ENCODE measurements around the gene ITK.

DNA sequence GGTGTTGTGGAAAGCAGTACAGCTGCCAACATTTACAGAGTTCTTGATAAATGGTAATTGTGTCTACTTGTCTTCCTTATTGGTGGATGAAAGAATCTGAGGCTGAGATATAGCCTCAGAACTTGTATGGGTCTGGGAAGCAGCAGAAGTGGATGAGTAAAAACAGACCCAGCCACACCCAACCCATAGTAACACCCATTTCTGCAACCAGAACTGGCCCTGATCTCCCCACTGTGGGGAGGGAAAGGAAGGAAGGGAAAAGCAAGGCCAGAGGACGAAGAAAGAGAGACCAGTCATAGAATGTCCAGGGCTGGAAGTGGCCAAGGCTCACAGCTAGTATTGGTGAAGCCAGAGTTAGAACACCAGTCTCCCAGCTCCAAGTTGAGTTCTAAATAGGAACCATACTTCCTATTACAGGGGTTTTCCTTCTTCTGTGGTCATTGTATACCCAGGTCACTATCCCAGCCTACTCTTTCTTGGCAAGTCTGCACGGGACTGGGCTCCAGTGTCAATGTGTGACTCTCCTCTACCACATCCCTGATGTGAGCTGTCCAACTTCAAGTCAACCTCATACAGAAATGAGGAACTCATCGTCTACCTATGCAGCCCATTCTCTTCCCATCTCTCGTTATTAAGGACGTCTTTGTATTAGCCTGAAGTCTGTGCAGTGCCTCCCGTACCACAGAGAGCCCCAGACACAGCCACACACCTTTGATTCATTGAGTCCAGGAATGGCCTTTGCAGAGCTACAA is 35.9 kb downstream of the ITK start:
- TF ChIP-seq, protein P1, sequence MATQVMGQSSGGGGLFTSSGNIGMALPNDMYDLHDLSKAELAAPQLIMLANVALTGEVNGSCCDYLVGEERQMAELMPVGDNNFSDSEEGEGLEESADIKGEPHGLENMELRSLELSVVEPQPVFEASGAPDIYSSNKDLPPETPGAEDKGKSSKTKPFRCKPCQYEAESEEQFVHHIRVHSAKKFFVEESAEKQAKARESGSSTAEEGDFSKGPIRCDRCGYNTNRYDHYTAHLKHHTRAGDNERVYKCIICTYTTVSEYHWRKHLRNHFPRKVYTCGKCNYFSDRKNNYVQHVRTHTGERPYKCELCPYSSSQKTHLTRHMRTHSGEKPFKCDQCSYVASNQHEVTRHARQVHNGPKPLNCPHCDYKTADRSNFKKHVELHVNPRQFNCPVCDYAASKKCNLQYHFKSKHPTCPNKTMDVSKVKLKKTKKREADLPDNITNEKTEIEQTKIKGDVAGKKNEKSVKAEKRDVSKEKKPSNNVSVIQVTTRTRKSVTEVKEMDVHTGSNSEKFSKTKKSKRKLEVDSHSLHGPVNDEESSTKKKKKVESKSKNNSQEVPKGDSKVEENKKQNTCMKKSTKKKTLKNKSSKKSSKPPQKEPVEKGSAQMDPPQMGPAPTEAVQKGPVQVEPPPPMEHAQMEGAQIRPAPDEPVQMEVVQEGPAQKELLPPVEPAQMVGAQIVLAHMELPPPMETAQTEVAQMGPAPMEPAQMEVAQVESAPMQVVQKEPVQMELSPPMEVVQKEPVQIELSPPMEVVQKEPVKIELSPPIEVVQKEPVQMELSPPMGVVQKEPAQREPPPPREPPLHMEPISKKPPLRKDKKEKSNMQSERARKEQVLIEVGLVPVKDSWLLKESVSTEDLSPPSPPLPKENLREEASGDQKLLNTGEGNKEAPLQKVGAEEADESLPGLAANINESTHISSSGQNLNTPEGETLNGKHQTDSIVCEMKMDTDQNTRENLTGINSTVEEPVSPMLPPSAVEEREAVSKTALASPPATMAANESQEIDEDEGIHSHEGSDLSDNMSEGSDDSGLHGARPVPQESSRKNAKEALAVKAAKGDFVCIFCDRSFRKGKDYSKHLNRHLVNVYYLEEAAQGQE (IDR thresholded peaks at IDR 0.05; ENCODE audit: unreplicated experiment) = no peak
- TF ChIP-seq, protein P2, sequence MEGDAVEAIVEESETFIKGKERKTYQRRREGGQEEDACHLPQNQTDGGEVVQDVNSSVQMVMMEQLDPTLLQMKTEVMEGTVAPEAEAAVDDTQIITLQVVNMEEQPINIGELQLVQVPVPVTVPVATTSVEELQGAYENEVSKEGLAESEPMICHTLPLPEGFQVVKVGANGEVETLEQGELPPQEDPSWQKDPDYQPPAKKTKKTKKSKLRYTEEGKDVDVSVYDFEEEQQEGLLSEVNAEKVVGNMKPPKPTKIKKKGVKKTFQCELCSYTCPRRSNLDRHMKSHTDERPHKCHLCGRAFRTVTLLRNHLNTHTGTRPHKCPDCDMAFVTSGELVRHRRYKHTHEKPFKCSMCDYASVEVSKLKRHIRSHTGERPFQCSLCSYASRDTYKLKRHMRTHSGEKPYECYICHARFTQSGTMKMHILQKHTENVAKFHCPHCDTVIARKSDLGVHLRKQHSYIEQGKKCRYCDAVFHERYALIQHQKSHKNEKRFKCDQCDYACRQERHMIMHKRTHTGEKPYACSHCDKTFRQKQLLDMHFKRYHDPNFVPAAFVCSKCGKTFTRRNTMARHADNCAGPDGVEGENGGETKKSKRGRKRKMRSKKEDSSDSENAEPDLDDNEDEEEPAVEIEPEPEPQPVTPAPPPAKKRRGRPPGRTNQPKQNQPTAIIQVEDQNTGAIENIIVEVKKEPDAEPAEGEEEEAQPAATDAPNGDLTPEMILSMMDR (conservative IDR thresholded peaks at IDR 0.05; ENCODE audit: low read depth in 2 of 2) = no peak
- TF ChIP-seq, protein P3, sequence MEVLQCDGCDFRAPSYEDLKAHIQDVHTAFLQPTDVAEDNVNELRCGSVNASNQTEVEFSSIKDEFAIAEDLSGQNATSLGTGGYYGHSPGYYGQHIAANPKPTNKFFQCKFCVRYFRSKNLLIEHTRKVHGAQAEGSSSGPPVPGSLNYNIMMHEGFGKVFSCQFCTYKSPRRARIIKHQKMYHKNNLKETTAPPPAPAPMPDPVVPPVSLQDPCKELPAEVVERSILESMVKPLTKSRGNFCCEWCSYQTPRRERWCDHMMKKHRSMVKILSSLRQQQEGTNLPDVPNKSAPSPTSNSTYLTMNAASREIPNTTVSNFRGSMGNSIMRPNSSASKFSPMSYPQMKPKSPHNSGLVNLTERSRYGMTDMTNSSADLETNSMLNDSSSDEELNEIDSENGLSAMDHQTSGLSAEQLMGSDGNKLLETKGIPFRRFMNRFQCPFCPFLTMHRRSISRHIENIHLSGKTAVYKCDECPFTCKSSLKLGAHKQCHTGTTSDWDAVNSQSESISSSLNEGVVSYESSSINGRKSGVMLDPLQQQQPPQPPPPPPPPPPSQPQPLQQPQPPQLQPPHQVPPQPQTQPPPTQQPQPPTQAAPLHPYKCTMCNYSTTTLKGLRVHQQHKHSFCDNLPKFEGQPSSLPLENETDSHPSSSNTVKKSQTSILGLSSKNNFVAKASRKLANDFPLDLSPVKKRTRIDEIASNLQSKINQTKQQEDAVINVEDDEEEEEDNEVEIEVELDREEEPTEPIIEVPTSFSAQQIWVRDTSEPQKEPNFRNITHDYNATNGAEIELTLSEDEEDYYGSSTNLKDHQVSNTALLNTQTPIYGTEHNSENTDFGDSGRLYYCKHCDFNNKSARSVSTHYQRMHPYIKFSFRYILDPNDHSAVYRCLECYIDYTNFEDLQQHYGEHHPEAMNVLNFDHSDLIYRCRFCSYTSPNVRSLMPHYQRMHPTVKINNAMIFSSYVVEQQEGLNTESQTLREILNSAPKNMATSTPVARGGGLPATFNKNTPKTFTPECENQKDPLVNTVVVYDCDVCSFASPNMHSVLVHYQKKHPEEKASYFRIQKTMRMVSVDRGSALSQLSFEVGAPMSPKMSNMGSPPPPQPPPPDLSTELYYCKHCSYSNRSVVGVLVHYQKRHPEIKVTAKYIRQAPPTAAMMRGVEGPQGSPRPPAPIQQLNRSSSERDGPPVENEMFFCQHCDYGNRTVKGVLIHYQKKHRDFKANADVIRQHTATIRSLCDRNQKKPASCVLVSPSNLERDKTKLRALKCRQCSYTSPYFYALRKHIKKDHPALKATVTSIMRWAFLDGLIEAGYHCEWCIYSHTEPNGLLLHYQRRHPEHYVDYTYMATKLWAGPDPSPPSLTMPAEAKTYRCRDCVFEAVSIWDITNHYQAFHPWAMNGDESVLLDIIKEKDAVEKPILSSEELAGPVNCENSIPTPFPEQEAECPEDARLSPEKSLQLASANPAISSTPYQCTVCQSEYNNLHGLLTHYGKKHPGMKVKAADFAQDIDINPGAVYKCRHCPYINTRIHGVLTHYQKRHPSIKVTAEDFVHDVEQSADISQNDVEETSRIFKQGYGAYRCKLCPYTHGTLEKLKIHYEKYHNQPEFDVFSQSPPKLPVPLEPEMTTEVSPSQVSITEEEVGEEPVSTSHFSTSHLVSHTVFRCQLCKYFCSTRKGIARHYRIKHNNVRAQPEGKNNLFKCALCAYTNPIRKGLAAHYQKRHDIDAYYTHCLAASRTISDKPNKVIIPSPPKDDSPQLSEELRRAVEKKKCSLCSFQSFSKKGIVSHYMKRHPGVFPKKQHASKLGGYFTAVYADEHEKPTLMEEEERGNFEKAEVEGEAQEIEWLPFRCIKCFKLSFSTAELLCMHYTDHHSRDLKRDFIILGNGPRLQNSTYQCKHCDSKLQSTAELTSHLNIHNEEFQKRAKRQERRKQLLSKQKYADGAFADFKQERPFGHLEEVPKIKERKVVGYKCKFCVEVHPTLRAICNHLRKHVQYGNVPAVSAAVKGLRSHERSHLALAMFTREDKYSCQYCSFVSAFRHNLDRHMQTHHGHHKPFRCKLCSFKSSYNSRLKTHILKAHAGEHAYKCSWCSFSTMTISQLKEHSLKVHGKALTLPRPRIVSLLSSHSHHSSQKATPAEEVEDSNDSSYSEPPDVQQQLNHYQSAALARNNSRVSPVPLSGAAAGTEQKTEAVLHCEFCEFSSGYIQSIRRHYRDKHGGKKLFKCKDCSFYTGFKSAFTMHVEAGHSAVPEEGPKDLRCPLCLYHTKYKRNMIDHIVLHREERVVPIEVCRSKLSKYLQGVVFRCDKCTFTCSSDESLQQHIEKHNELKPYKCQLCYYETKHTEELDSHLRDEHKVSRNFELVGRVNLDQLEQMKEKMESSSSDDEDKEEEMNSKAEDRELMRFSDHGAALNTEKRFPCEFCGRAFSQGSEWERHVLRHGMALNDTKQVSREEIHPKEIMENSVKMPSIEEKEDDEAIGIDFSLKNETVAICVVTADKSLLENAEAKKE (CRISPR knock-in tag; IDR thresholded peaks at IDR 0.05) = no peak
- TF ChIP-seq POLR2AphosphoS5 (IDR thresholded peaks at IDR 0.05; ENCODE audit: low read depth) (no peak), JUNB (IDR thresholded peaks at IDR 0.05; ENCODE audit: unreplicated experiment) (no peak), CREB1 (CRISPR knock-in tag; IDR thresholded peaks at IDR 0.05; ENCODE audit: low read depth) (no peak)
